Stimulated activated naive CD4-positive, alpha-beta T cell treated with Interleukin-2 at 50 U/mL for 16 hours (primary cell): ENCODE data around the gene SLC9A9.

Experiments
- DNase-seq: peaks from one replicate; lab custom pipeline; 2025; lab: John Stamatoyannopoulos, UW

Gene SLC9A9

GRCh38 chr3:143243686-143244085 lies 604.6 kb downstream of the SLC9A9 start:
- no peak for DNase-seq

DNA sequence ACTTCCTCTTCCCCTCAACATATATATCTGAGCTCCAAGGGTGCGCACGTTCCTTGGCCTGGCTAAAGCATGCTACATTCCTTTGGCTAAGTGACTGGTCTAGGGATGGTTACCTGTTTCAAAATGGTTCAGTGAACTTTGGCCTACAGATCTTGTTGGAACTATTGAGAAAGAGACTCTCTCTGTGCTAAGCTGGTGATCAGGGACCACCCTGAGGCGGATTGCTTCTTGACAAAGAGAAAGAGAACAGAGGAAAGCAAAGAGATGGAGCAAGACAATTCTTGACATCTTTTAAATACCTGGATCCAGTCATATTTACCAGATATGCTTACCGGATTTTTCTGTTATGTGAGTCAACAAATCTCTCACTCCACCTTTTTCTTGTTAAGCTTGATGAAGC lies 605.6 kb downstream of the SLC9A9 start:
- no peak for DNase-seq

GRCh38 chr3:143242101-143242500 lies 606.2 kb downstream of the SLC9A9 start:
- DNase-seq, result no peak

DNA sequence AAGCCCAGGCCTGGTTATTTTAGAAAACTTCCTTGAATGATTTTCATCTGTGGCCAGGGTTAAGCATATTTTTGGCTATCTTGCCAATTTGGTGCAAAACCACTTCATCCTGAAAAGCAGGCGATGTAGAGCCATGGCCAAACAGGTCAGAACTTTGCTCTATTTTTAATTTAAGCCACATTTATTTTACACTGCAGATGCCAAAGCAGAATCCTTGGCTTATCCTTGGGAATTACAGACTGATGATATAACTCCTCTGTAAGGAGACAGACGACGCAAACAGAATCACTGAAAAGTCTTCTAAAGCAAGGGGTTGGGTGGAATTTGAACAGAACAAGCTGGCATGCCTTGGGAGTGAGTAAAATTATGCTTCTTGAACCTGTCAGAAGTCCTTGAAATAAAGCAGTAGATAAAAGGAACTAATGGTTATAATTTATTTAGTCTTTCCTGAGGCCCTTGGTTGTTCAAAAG lies 606.8 kb downstream of the SLC9A9 start:
- no peak for DNase-seq

DNA sequence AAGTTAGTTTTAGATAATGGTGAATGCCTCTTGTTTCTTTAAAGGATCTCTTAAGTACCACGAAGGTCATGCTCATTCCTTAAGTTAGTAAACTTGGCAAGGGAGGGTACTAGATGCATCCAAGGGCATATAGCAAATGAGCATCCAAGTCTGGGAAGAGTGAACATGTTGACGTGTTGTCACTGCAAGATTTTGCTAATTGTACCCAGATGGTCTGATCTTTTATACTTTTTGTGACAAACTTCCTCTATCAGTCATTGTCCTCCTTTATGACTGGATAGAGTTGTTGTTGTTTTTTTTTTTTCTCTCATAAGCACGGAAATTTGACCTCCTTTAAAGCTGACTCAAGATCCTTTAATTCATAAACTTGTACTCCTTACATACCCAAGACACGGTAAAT lies 607.4 kb downstream of the SLC9A9 start:
- no peak for DNase-seq

GRCh38 chr3:143239031-143239430 lies 609.2 kb downstream of the SLC9A9 start:
- no peak for DNase-seq

- no peak for DNase-seq
These were observed 611.1 kb downstream of the SLC9A9 start for GRCh38 chr3:143237077-143237627.

DNA sequence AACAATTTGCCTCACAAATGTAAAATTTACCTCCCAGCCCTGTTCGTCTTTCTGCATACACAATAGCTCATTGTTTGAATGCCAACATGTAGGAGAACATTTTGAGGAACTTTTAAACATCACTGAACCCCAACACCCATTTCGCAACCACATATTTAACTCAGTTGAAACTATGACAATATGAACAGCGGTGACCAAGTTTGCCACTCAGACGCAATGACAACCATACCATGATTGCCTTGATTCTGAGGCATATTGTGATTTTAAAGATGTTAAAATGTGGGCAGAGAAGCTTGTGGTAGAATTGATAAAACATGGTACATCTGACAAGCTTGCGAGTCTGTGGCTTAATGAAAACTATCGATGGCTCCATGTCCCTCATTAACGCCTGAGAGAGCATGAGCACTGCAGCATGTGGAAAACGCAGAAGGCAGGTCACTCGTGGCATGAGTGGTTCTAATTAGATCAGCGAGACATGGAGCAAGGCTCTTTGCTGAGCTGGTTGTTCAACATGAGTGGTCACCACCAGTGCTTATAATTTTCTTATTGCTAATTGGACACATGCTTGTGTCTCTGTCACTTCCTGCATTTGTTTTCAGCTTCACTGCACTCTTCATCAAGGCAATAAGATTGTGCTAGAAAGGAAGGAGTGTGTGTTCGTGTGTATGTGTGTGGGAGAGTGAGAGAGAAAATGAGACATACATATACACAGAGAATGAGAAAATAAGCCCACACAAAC lies 611.9 kb downstream of the SLC9A9 start:
- DNase-seq, result no peak

DNA sequence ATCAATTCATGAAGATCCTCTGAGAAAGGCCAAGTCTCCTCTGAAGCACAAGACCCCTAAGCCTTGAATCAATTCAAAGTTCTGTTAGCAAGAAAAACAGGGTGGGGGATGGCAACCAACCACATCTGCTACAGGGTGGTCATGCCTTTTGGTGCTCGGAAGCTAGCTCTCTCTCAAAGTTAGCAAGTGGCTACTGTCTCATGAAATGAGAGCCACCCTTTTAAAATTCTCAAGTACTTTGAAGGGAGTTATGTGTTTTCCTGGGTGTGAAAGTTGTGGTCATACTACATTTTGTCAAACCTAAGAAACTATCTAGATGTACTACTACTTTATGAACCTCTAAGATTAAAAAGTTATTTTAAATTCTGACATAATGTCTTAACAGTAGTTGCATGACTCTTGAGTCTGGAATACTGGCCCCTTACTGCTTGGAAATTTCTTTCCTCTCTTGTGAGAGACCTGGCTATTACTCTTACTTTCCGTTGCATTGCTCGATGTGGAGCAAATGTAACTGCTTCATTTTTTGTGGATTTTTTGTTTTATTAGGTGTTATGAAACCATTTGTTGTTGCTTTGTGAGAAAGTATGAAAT lies 612.6 kb downstream of the SLC9A9 start:
- no peak for DNase-seq

DNA sequence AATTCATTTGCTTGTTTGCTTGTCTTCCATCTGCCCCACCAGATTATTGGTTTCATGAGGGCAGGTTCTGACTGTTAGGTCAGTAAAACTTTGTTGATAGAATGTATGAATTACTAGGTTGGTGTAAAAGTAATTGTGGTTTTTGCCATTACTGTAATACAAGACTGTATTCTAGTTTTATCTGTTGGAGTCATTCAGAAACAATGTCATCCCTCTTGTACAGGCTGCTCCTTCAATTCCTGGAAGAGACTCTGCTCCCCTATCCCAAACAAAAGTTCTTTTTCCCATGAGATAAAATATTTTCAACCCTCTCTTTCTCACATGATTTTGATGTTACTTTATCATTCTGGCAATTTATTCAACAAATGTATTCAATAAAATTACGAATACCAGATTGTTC lies 613.7 kb downstream of the SLC9A9 start:
- DNase-seq, result no peak

- DNase-seq, result no peak
These were observed 615.3 kb downstream of the SLC9A9 start for GRCh38 chr3:143232981-143233380.

DNA sequence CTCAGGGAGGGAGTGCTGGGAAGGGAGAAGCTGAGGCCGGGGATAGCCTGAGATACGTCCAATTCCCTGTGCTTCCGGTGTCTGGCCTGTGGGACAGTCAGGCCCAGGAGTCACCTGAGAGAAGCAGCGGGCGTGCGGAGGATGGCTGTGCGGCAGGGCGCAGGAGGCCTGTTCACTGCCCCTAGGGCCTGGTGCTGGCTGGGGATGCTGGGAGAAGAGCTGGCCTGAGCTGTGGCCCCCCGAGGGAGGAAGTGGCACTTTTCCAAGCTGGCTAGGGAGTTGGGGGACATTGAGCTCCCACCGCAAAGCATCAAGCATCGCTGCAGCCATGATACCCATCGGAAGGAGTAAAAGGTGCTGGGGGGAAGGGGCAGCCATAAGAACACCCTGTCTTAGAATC lies 619.9 kb downstream of the SLC9A9 start:
- no peak for DNase-seq

DNA sequence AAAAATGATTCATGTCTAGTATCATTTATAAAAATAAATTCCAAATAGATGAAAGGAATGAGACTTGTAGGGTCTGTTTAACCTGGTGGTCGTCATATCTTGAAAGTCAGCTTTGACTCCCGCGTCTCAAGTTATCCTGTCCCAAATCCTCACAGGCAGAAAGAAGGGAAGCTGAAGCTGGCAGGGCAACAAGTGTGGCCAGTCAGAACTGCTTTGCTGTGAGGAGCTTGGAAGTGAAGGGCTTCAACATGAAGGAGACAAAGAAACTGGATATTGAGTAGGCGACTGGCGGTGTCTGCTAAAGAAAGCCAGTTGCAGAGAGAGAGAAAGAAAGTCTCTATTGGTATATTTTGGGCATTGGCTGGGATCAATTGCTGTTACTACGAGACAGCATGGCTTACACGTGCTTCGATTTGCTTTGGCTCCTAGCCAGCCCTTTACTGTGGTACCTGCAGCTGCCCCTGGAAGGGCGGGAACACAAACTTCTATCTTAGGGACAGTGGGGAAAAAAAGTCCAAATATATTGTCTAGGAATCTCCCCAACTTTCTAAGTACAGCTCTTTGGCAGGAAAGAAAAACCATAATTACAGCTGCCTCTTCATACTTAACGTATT lies 621.5 kb downstream of the SLC9A9 start:
- DNase-seq, result no peak

- DNase-seq, result no peak
These were observed 623.6 kb downstream of the SLC9A9 start for GRCh38 chr3:143224716-143225115.

- DNase-seq, result no peak
These were observed 625.3 kb downstream of the SLC9A9 start for GRCh38 chr3:143222981-143223380.

DNA sequence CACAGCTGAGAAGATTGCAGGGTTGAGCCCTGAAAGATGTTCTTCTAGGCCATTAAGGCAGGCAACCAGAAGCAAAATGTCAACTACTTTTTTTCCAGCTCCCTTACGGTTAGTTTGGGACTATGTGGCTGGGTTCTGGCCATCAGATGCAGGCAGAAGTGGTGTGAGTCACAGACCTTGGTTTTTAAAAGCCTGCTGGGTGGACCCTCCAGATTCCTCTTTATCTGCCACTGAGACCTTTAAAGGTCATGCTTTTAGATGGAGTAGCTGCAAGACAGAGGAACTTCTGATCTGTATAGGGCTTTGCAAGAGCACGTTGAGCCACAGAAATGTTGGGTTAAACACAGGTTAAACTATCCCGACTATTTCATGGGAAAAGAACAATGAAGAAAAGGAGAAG lies 625.8 kb downstream of the SLC9A9 start:
- no peak for DNase-seq

- no peak for DNase-seq
These were observed 626.8 kb downstream of the SLC9A9 start for GRCh38 chr3:143221446-143221845.

DNA sequence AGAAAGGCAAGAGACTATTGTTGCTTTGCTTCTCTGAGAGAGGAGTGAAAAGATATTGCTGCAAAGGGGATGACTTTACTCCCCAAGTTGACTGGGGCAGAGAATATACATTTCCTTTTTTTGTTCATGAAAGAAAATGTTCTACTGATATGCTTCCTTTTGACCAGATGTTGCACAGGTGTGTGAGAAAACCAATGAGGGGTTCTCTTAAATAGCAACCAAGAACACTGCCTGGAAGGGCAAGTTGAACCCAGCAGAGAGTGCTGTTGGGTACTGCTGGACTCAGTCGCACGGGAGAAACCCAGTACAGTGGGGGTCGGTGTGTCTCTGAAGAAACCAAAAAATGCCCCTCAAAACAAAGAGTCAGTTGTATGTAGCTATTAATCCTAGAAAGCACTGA lies 627.5 kb downstream of the SLC9A9 start:
- DNase-seq, result no peak

- DNase-seq, result no peak
These were observed 630.0 kb downstream of the SLC9A9 start for GRCh38 chr3:143218166-143218835.

- DNase-seq, result no peak
These were observed 631.0 kb downstream of the SLC9A9 start for GRCh38 chr3:143217283-143217682.

GRCh38 chr3:143216709-143217182 lies 631.5 kb downstream of the SLC9A9 start:
- no peak for DNase-seq
